MCF 10A (cell line): ENCODE data around the gene PIGT. TPM values are rescaled to one million over a fixed set of nuclear protein-coding genes. Genes with fewer than 3 reads are reported as not detected.
A peak's percentile ranks its signal among the peaks of the same experiment; 100 is the strongest.

Source experiments
- BruUV-seq: library from RNA; stranded (reverse); fragments of 400-500 nt; replicated peaks from 2 replicates; lab custom pipeline; 2021; lab: Mats Ljungman, UMichigan
- CTCF ChIA-PET: fragments of 300-600 bp; sonication (Branson Sonifier 250); formaldehyde crosslinking; extraction: SDS; loops from one replicate; lab custom pipeline; 2021; ENCODE audit warnings: antibody characterized with exemption, inconsistent platforms; lab: Yijun Ruan, JAX
- POLR2A ChIA-PET: fragments of 300-600, 350-650 bp; sonication (Branson Sonifier 250); formaldehyde crosslinking; extraction: SDS; loops from one replicate; lab custom pipeline; 2020; ENCODE audit warnings: antibody characterized with exemption, inconsistent platforms; lab: Yijun Ruan, JAX
- DNase-seq: peaks from one replicate; pipeline ENCODE4 v3.0.0-alpha.2; 2018; ENCODE audit not compliant: unreplicated experiment
- H3K27ac Mint-ChIP-seq: one replicate; pipeline ENCODE4 v1.8.0; 2022; ENCODE audit warnings: mild to moderate bottlenecking, low read depth, mixed read lengths; ENCODE audit not compliant: unreplicated experiment
- H3K27me3 Mint-ChIP-seq: one replicate; pipeline ENCODE4 v1.8.0; 2022; ENCODE audit warnings: mixed read lengths; ENCODE audit not compliant: insufficient read depth, unreplicated experiment
- H3K36me3 Mint-ChIP-seq: one replicate; pipeline ENCODE4 v1.8.0; 2022; ENCODE audit warnings: mild to moderate bottlenecking, moderate library complexity, mixed read lengths; ENCODE audit not compliant: insufficient read depth, unreplicated experiment
- H3K4me1 Mint-ChIP-seq: one replicate; pipeline ENCODE4 v1.8.0; 2022; ENCODE audit warnings: mixed read lengths; ENCODE audit not compliant: insufficient read depth, unreplicated experiment
- H3K4me3 Mint-ChIP-seq: one replicate; pipeline ENCODE4 v1.8.0; 2022; ENCODE audit warnings: mild to moderate bottlenecking, moderate library complexity, mixed read lengths; ENCODE audit not compliant: unreplicated experiment
- H3K9me3 Mint-ChIP-seq: one replicate; pipeline ENCODE4 v1.8.0; 2022; ENCODE audit warnings: mixed read lengths; ENCODE audit not compliant: unreplicated experiment
- CTCF ChIP-seq: fragments of 200-600 bp; IDR thresholded peaks from one replicate; pipeline ENCODE4 v1.8.0; 2022; ENCODE audit warnings: antibody characterized with exemption, mild to moderate bottlenecking; ENCODE audit not compliant: unreplicated experiment
- intact Hi-C: fragments of 100-400 bp; cut with micrococcal nuclease; formaldehyde crosslinking; loops from 2 replicates; pipeline ENCODE4 v1.14.1; 2022
- total RNA-seq: library from RNA; stranded (reverse); gene quantifications from 2 replicates; pipeline ENCODE4 v1.2.3, GENCODE V29; 2022

PIGT gene
- total RNA-seq, 1 experiment from 2014 or later: 79.4 TPM

GRCh38 chr20:45409521-45410272, 6.2 kb upstream of the PIGT start:
- no peaks in the 10 kb centered on the region for H3K27me3 Mint-ChIP-seq
- intact Hi-C loops: no loop called here
- DNase-seq: no peak
- no peak overlapping the region for H3K4me3 Mint-ChIP-seq
- ChIA-PET CTCF (interaction anchor here (0.5 to 1.0 kb wide), 6 partner anchors 26 to 362 kb away, joined by 3 to 6 read pairs (median 3); partner anchors contain the start of gene SYS1), POLR2A (interaction anchor here (0.6 kb wide), 1 partner anchor 420 kb away, joined by 3 read pairs; no protein-coding TSS in a partner anchor)
- TSS peak; percentile 38 for BruUV-seq
- no peak overlapping the region for H3K27ac Mint-ChIP-seq
- no peaks in the 10 kb centered on the region for H3K36me3 Mint-ChIP-seq
- no peaks in the 10 kb centered on the region for H3K4me1 Mint-ChIP-seq
- H3K9me3 Mint-ChIP-seq: no peaks in the 10 kb centered on the region
- no peak for TF ChIP-seq CTCF

GRCh38 chr20:45410887-45411286, 5.1 kb upstream of the PIGT start:
- no peak for DNase-seq
- H3K36me3 Mint-ChIP-seq: peaks cover 3% of the 10 kb centered on the region
- no peaks in the 10 kb centered on the region for H3K9me3 Mint-ChIP-seq
- BruUV-seq: no TSS peak
- ChIA-PET POLR2A (interaction anchor here (0.6 kb wide), 1 partner anchor 64 kb away, joined by 3 read pairs; no protein-coding TSS in a partner anchor), CTCF (interaction anchor here (3.9 kb wide), 1 partner anchor 26 kb away, joined by 24 read pairs; no protein-coding TSS in a partner anchor)
- no peaks in the 10 kb centered on the region for H3K27me3 Mint-ChIP-seq
- no peak overlapping the region for H3K4me3 Mint-ChIP-seq
- intact Hi-C loops: no loop called here
- no peak overlapping the region for H3K27ac Mint-ChIP-seq
- no peak for TF ChIP-seq CTCF
- peaks cover 5% of the 10 kb centered on the region for H3K4me1 Mint-ChIP-seq

- H3K9me3 Mint-ChIP-seq: no peaks in the 10 kb centered on the region
- ChIA-PET POLR2A (interaction anchor here (0.7 to 1.5 kb wide), 2 partner anchors 50 to 374 kb away, joined by 3 to 7 read pairs; partner anchors contain the start of gene SYS1), CTCF (interaction anchor here (0.6 to 3.9 kb wide), 12 partner anchors 20 to 482 kb away, joined by 3 to 24 read pairs (median 4); partner anchors contain the start of gene SYS1)
- H3K4me3 Mint-ChIP-seq: no peak overlapping the region
- no peak for DNase-seq
- no TSS peak for BruUV-seq
- intact Hi-C loops: no loop called here
- no peak for TF ChIP-seq CTCF
- no peaks in the 10 kb centered on the region for H3K27me3 Mint-ChIP-seq
- peaks cover 7% of the 10 kb centered on the region for H3K36me3 Mint-ChIP-seq
- peaks cover 5% of the 10 kb centered on the region for H3K4me1 Mint-ChIP-seq
- no peak overlapping the region for H3K27ac Mint-ChIP-seq
Measured at GRCh38 chr20:45412653-45413052, 3.3 kb upstream of the PIGT start.

GRCh38 chr20:45413479-45413878, 2.5 kb upstream of the PIGT start:
- intact Hi-C loops: no loop called here
- Mint-ChIP-seq H3K27me3 (no peaks in the 10 kb centered on the region), H3K36me3 (peaks cover 7% of the 10 kb centered on the region), H3K4me3 (no peak overlapping the region), H3K4me1 (peaks cover 10% of the 10 kb centered on the region), H3K9me3 (no peaks in the 10 kb centered on the region), H3K27ac (no peak overlapping the region)
- ChIA-PET CTCF (interaction anchor here (0.6 to 3.9 kb wide), 8 partner anchors 21 to 357 kb away, joined by 3 to 24 read pairs (median 4); partner anchors contain the start of gene SYS1), POLR2A (interaction anchor here (0.7 to 1.5 kb wide), 3 partner anchors 49 to 373 kb away, joined by 3 to 7 read pairs (median 3); partner anchors contain the start of gene SYS1)
- no peak for DNase-seq
- BruUV-seq: no TSS peak
- TF ChIP-seq CTCF: no peak
